HG02973 (cell line): Measurements from ENCODE around the gene CANT1.
"Not testable (repeated sequence)": the region's sequence is repeated elsewhere in the genome, so short reads cannot be mapped to it uniquely, and the experiment has no call there.

Source experiments
- ATAC-seq: cut with Tn5 transposase; IDR thresholded peaks from one replicate; pipeline ENCODE4 v1.9.1; 2021; ENCODE audit warnings: moderate library complexity; ENCODE audit not compliant: unreplicated experiment

The CANT1 gene

GRCh38 chr17:78962984-78963348 lies 46.6 kb downstream of the CANT1 start:
- ATAC-seq: not testable (repeated sequence)

DNA sequence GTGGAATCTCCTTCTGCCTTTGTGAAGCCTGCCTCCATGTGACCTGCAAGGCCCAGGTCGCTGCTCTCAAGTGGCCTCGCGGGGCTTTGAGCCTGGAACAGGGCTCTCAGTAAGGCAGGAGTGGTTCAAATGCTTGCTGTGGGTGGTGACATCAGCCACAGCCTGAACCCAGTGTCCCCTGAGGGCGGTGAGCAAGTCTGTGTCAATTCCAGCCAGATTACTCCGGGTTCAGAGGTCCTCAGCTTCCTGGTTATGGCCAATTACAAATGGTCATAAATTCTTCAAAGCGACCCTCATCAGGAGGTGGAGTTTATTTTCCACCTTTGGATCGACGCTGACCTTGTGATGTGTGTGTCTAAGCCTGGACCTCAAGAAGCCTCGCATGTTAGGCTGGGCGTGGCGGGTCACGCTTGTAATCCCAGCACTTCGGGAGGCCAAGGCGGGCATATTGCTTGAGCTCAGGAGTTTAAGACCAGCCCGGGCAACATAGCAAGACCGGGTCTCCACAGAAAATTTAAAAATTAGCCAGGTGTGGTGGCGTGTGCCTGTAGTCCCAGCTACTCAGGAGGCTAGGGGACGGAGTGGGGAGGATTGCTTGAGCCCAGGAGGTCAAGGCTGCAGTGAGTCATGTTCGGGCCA lies 47.1 kb downstream of the CANT1 start:
- ATAC-seq: no peak

- no peak for ATAC-seq
These were observed 48.0 kb downstream of the CANT1 start for GRCh38 chr17:78961571-78961970.

- ATAC-seq: no peak
These were observed 48.6 kb downstream of the CANT1 start for GRCh38 chr17:78960928-78961327.

GRCh38 chr17:78959803-78960202 lies 49.8 kb downstream of the CANT1 start:
- ATAC-seq: no peak

- no peak for ATAC-seq
These were observed 50.9 kb downstream of the CANT1 start for GRCh38 chr17:78958641-78959127.

DNA sequence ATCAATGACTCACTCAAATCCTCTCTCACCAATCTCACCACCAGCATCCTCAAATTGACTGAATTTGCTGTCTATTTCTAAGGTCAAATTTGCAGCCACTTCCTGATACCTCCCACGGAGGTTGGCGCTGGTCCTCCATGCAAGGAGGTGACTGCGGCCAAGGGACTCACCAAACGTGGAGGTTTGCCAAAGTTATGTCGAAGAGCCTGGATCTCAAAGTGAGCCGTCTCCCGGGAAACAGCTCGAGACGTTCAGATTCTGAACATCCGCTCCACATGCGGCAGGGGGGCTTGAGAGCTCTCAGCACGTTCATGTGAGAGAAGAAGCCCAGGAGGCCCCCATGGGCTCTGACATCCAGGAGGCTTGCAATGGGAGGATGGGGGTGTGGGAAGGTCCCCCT lies 52.4 kb downstream of the CANT1 start:
- ATAC-seq: no peak

DNA sequence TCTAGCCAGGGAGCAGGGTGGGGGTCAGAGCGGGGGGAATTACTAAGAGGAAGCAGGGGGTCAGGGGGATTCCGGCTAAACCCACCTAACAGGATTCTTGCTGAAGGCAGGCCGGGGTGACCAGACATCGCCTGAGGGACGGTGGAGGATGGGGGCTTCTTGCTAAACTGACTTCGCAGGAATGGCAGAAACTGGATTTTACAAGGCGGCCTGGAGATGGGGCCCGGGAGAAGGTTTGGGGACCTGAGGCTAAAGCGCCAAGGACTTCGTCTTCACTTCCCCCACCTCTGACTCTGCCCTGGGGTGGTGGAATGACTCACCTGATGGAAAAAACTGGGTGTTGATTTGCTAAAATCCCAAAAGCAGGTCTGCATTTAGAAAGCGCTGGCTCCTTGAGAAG lies 53.3 kb downstream of the CANT1 start:
- ATAC-seq: no peak

DNA sequence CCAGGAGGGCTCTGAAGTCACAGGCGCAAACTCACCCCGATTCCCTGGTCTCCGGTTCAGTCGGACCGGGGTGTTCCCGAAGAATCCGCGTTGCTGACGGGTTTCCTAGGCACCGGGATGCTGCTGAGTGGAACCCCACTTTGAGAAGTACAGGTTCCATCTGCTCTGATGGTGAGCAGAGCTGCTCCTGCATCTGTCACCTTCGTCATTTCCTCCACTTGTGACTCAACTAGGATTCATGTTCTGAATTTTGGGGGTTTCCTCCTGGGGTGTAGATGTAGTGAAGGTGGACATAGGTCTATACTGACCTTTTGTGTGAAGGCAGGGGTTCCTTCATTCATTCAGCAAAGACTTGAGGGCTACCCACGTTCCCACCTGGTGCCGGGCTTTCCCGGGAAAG lies 54.9 kb downstream of the CANT1 start:
- ATAC-seq: no peak

- ATAC-seq: no peak
These were observed 55.9 kb downstream of the CANT1 start for GRCh38 chr17:78953356-78954350.

- no peak for ATAC-seq
These were observed 56.9 kb downstream of the CANT1 start for GRCh38 chr17:78952706-78953105.

GRCh38 chr17:78951967-78952551 lies 57.5 kb downstream of the CANT1 start:
- no peak for ATAC-seq

GRCh38 chr17:78950870-78951269 lies 58.7 kb downstream of the CANT1 start:
- no peak for ATAC-seq

DNA sequence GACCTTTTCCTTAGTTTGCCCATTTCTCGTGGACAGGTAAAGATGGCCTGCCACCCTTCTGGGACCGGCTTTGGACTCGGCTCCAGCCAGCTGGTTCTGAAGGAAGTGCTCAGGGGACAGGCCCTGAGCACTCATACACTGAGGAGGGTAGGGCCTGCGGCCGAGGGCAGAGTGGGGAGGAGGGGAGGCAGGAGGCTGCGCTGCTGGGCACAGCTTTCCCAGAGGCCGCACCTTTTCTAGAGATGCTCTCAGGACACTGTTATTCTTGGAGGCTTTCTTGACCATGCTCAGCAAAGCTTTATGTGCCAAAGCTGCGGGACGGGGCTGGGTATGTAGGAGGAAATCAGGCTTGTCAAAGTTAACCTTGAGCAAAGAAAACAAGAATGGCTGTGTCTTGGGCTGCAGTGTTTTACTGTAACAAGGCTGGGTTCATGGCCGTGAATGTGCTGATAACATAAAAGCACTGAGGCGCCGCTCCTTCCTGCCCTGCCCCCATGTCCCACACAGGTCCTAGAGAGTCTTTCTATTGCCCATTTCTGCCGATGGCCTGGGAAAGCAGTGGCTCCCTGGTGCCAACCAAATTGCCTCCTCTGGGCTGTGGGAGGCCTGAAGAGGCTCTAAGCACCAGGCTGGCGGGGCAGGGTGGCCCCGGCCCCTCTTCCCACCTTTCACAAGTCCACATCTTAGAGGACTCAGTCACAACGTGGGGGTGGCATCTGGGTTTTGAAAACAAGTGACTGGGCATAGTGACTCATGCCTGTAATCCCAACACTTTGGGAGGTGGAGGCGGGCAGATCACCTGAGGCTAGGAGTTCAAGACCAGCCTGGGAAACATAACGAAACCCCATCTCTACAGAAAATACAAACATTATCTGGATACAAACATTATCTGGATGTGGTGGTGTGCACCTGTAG lies 62.1 kb downstream of the CANT1 start:
- ATAC-seq: no peak

DNA sequence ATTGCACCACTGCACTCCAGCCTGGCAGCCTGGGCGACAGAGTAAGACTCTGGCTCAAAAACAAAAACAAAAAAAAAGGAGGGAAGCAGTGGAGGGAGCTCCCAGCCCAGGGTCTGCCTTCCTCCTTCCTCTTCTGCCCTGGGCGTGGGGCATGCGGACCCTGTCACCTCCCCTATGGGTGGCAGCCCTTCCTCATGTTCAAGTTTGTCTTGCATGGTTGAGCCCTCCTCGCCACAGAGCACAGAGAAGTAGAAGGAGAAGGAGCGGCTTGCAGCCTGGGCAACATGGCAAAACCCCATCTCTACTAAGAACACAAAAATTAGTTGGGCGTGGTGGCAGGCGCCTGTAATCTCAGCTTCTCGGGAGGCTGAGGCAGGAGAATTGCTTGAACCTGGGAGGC lies 62.9 kb downstream of the CANT1 start:
- no peak for ATAC-seq

DNA sequence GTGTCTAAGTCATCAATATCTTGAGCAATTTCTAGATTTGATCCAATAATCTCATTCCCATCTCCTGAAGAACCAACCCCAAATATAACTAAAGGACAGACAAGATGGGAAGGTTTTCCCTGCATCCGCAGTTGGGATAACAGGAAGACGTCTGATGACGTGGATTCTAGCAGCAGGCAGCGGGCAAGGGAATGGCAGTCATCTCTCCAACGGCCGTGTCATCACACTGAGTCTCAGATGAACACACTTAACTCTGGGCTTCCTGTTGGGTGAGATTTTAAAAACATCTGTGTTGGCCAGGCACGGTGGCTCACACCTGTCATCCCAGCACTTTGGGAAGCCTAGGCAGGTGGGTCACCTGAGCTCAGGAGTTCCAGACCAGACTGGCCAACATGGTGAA lies 63.4 kb downstream of the CANT1 start:
- no peak for ATAC-seq

DNA sequence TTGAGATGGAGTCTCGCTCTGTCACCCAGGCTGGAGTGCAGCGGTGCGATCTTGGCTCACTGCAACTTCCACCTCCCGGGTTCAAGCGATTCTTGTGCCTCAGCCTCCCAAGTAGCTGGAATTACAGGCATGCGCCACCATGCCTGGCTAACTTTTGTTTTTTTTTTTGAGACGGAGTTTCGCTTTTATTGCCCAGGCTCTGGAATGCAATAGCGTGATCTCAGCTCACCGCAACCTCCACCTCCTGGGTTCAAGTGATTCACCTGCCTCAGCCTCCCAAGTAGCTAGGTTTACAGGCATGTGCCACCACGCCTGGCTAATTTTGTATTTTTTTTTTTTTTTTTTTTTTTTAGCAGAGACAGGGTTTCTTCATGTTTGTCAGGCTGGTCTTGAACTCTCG lies 64.1 kb downstream of the CANT1 start:
- not testable (repeated sequence) for ATAC-seq

DNA sequence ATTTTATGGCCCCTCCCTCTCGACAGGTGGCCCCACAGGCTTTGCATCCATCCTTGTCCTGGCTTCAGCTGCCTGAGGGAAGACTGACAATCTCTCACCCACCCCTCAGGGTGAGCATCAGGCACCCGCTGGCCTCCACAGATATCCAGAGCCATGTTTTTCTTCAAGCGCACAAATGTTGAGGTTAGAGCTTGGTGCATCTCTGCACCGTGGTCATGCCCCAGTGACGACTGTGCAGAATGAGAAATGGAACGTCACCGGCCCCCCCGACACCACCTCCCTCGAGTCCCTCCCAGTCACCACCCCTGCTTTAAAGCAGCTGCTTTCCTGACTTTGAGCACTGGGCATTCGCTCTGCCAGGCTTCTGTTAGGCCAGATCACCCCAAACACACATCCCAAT lies 64.6 kb downstream of the CANT1 start:
- ATAC-seq: no peak

GRCh38 chr17:78944026-78944425 lies 65.5 kb downstream of the CANT1 start:
- ATAC-seq: no peak
